Nephron progenitor cell (in vitro differentiated cells): ENCODE measurements around the gene FRMD7.
A peak's percentile ranks its signal among the peaks of the same experiment; 100 is the strongest.

ENCODE experiments used
- DNase-seq: peaks from one replicate; pipeline ENCODE4 v3.0.0; 2021
- H3K27ac Mint-ChIP-seq: 2 replicates; pipeline ENCODE4 v1.8.0; 2021; ENCODE audit warnings: mild to moderate bottlenecking, moderate library complexity, mixed read lengths
- H3K27me3 Mint-ChIP-seq: 2 replicates; pipeline ENCODE4 v1.8.0; 2021; ENCODE audit warnings: mild to moderate bottlenecking, low read depth, mixed read lengths; ENCODE audit not compliant: poor library complexity
- H3K36me3 Mint-ChIP-seq: 2 replicates; pipeline ENCODE4 v1.8.0; 2021; ENCODE audit warnings: low read depth, mixed read lengths
- H3K4me1 Mint-ChIP-seq: 2 replicates; pipeline ENCODE4 v1.8.0; 2021; ENCODE audit warnings: mixed read lengths
- H3K4me3 Mint-ChIP-seq: 2 replicates; pipeline ENCODE4 v1.8.0; 2021; ENCODE audit warnings: mild to moderate bottlenecking, moderate library complexity, mixed read lengths
- H3K9me3 Mint-ChIP-seq: 2 replicates; pipeline ENCODE4 v1.8.0; 2021; ENCODE audit warnings: mild to moderate bottlenecking, moderate library complexity, mixed read lengths
- CTCF ChIP-seq: fragments of 200-600 bp; sonication (generic); IDR thresholded peaks from 2 replicates; pipeline ENCODE4 v1.5.0; 2021; ENCODE audit warnings: antibody characterized with exemption

FRMD7 gene

GRCh38 chrX:132127743-132128142 lies at the start of gene FRMD7:
TSS of gene FRMD7 (minus strand) at chrX:132128020. CDS start at chrX:132127844, 176 bp downstream.
- peak; percentile 34 for DNase-seq
- H3K4me3 Mint-ChIP-seq: no peak within 1 kb of the TSS
- peaks cover 7% of the 10 kb centered on the region for H3K36me3 Mint-ChIP-seq
- H3K27ac Mint-ChIP-seq: no peak within 1 kb of the TSS
- H3K9me3 Mint-ChIP-seq: peaks cover 16% of the 10 kb centered on the region
- H3K27me3 Mint-ChIP-seq: peaks cover 13% of the 10 kb centered on the region
- TF ChIP-seq CTCF: no peak
- peaks cover 10% of the 10 kb centered on the region for H3K4me1 Mint-ChIP-seq

GRCh38 chrX:132173647-132174046 lies 45.8 kb upstream of the FRMD7 start:
- Mint-ChIP-seq H3K27ac (no peak overlapping the region), H3K27me3 (no peaks in the 10 kb centered on the region), H3K36me3 (no peaks in the 10 kb centered on the region), H3K4me3 (no peak overlapping the region), H3K4me1 (peaks cover 7% of the 10 kb centered on the region), H3K9me3 (no peaks in the 10 kb centered on the region)
- no peak for DNase-seq
- no peak for TF ChIP-seq CTCF

- H3K4me1 Mint-ChIP-seq: peaks cover 7% of the 10 kb centered on the region
- H3K9me3 Mint-ChIP-seq: peaks cover 3% of the 10 kb centered on the region
- no peak overlapping the region for H3K4me3 Mint-ChIP-seq
- H3K27ac Mint-ChIP-seq: no peak overlapping the region
- DNase-seq: no peak
- peaks cover 2% of the 10 kb centered on the region for H3K36me3 Mint-ChIP-seq
- no peak for TF ChIP-seq CTCF
- peaks cover 2% of the 10 kb centered on the region for H3K27me3 Mint-ChIP-seq
Measured at GRCh38 chrX:132171881-132172280, 44.1 kb upstream of the FRMD7 start.

- no peak for DNase-seq
- Mint-ChIP-seq H3K27me3 (peaks cover 2% of the 10 kb centered on the region), H3K4me1 (peaks cover 7% of the 10 kb centered on the region), H3K4me3 (no peak overlapping the region), H3K9me3 (peaks cover 7% of the 10 kb centered on the region), H3K27ac (no peak overlapping the region), H3K36me3 (peaks cover 6% of the 10 kb centered on the region)
- TF ChIP-seq CTCF: no peak
Measured at GRCh38 chrX:132171478-132171877, 43.7 kb upstream of the FRMD7 start.

GRCh38 chrX:132169554-132169953 lies 41.7 kb upstream of the FRMD7 start:
- Mint-ChIP-seq H3K36me3 (peaks cover 15% of the 10 kb centered on the region), H3K27ac (no peak overlapping the region), H3K4me3 (no peak overlapping the region), H3K27me3 (peaks cover 2% of the 10 kb centered on the region), H3K4me1 (peaks cover 7% of the 10 kb centered on the region), H3K9me3 (peaks cover 25% of the 10 kb centered on the region)
- TF ChIP-seq CTCF: no peak
- DNase-seq: no peak

GRCh38 chrX:132165651-132166050 lies 37.8 kb upstream of the FRMD7 start:
- no peak for TF ChIP-seq CTCF
- no peak overlapping the region for H3K27ac Mint-ChIP-seq
- peaks cover 42% of the 10 kb centered on the region for H3K36me3 Mint-ChIP-seq
- H3K4me3 Mint-ChIP-seq: no peak overlapping the region
- H3K27me3 Mint-ChIP-seq: peaks cover 2% of the 10 kb centered on the region
- H3K9me3 Mint-ChIP-seq: peaks cover 59% of the 10 kb centered on the region
- H3K4me1 Mint-ChIP-seq: peaks cover 5% of the 10 kb centered on the region
- DNase-seq: no peak
